GM18508 (cell line): Measurements from ENCODE around the gene TMEM52B.
"Not testable (repeated sequence)": the region's sequence is repeated elsewhere in the genome, so short reads cannot be mapped to it uniquely, and the experiment has no call there.

Experiments used
- ATAC-seq: cut with Tn5 transposase; IDR thresholded peaks from one replicate; pipeline ENCODE4 v1.9.1; 2021; ENCODE audit warnings: moderate number of reproducible peaks; ENCODE audit not compliant: insufficient read depth, unreplicated experiment

The TMEM52B gene

DNA sequence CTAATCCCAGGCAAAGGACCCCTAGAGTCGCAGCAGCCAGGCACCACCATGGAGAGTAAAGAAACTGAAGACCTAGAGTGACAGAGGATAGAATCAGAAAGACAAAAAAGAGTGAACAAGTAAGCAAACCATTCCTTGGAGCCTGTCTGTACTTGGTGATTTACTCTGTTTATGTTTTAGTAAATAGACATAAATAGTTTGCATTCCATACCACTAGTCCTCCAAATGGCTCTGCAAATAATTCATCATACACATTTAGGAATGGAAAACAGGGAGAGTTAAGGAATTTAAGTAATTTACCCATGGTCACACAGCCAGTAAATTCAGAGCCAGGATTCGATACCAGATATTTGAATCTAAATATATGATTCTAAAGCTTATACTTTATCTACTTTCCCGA is 9.7 kb upstream of the TMEM52B start:
- no peak for ATAC-seq

DNA sequence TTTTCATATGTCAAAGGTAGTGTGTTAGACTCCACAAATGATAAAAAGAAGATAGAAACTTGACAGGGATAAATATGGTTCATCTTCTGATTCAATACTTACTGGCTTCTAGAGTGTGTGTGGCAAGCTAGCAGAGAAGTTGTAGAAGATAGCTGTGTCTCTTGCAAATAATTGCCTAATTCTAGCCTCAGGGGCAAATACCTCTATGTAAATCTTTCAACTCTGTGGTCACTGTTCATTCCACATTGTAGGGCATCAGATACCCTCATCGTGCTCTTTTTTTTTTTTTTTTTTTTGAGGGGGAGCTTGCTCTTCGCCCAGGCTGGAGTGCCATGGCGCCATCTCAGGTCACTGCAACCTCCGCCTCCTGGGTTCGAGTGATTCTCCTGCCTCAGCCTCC is 8.6 kb upstream of the TMEM52B start:
- ATAC-seq, result no peak

DNA sequence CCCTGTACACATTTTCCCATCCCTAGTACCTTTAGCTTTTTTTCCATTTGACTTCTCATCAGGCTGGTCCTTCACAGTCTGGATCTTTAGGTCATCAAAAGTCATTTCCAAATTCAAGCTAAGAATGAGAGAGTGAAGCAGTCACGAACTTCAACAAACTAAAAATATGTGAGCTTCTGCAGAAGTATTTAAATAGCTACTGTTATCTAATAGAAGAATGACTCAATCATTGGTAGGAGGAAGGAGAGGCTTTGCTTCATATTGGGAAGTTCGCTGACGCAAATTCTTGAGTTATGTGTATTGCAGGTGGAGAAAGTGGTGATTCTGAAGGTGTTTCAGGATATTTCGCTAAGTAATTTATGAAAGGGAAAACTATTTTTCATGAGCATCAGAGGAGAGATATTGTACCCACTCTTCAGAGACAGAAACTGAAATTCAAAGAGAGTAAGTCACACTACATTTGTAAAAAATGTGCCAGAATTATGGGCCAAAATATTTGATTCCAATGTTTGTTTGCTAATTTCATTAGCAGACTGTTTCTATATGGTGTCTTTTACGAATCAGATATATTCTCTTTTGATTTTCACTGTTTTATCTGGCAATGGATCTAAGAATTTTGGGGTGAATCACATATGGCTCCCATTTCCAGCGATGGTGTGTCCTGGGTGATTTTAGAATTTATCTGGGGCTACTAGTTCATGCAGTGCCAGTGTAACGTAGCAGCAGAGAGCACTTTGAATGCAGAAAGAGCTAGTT is 6.7 kb upstream of the TMEM52B start, which contains the start of gene OLR1:
OLR1 (minus strand) TSS at position 160 of the 756 bp plus-strand sequence; CDS start at position 105, 55 bp downstream.
- no peak for ATAC-seq

DNA sequence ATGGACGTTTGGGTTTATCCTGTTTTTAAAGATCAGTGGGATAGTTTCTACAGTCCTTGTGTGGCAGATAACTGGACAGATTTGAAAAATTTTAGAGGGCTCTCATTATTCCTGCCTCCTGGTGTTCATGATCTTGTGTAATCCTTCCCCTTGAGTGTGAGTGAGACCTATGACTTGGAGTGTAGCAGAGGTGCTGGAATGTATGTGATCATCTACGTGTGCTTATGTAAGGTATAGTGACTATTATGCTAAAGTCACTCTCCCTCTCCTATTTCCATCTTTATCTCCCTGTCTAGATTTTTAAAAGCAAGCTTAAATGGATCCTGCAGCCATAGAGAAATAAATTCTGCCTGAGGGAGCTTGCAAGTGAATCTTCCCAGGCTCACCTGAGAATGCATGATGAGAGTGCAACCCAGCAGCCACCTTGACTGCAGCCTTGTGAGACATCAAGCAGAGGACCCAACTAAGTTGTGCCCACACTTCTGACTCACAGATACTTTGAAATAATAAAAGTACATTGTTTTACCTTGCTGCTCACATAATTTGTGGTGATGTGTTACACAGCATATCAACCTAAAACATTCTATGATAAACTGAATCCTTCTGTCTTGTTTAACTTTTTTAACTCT is 3.7 kb upstream of the TMEM52B start:
- no peak for ATAC-seq

DNA sequence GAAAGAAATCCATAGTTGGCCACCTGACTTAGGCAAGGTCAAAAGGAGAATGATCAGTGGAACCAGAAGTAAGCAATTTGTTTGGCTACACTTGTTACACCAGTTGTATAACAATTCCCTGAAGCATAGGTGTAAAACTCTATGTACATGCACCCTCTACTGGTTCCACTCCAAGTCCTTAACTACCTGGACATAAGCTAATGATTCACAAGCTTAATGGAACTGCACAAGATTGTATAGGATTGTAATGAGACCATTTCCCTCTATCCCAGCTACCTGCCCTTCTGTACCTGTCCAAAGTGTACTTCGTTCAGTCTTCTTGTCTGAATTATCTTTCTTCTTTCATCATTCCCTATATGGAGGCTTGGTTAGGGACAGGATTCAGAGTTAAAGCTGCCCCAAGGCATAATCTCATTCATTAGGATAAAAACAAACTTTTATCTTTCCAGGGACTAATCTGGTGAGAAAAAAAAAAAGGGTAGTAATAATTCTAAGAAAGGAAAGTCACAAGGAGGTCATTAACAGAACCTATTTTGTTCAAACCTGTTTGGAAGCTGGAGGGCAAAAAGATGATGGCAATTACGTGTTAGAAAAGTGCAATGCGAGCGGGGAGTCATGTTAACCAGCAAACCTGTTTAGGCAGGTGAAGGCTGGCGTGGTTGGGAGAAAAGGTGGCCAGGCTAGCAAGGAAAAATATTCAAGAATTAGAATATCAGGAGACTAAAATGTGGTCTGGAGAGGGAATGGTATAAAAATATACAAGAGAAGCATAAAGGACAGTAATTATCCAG is 2.8 kb upstream of the TMEM52B start:
- no peak for ATAC-seq

DNA sequence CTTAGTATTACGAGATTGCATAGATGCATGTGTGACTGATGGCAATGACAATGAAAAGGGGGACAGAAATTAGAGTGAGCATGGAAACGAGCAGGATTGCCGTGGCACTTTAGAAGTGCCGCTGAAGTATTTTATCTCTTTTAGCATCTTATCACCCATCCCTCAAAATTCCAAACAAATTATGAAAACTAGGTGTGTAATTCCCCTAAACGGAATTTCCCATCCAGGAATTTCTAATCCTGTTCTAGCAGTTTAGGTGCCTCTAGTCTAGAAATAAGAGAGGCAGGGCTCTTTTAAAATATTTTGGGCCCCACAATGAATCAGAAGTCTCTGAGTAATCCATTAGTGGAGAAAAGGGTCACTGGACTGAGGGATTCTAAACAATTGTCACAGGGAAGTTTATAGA is 947 bp downstream of the TMEM52B start:
- ATAC-seq, result no peak

DNA sequence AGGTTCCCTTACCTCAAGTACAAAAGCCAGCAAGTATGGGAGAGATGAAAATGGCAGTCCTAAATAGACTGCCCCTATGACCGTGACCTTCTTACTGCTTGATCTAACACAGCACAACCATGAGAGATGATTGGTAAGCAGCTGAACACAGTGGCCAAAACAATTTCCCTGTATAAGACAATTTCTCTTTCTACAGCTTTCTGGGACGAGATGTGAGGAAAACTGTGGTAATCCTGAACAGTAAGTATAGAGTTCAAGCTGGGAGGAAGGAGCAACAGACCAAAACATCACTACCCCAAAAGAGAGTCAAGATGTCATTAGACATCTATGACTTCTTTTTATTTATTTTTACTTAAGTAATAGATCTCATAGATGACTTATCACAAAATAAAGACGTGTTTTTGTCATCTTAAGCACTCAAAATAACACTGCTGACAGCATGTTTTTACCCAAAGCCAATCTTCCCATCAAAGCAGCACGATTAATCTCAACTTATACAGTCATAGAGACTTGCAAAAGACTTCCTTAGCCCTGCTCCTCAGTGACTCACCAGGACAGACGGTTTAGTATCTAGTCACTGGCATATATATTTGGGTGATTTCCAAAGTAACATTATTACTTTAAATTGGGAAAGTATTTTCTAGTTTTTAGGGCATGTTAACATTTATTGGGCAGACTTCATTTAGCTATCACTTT is 3.7 kb downstream of the TMEM52B start:
- ATAC-seq, result no peak

DNA sequence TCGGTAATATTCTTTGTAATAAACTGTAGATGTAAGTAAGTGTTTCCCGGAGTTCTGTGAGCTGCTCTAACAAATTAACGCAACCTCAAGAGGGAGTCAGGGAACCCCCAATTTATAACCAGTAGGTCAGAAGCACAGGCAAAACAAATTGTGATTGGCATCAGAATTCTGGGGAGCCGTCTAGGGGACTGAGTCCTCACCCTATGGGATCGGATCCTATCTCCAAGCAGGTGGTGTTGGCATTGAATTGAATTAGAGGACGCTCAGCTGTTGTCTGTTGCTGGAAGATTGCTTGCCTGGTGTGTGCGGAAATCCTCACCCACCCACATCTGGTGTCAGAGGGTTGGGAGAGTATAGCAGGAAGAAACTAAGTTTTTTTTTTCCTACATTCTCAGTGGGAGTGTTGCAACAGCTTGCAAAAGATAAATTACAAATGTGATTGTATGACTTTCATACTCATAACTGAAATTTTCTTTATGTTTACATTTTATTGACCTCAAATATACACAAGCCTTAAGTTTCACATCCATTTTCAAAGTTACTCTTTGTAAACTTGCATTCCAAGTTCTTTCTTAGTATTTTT is 5.5 kb downstream of the TMEM52B start:
- ATAC-seq, result no peak

DNA sequence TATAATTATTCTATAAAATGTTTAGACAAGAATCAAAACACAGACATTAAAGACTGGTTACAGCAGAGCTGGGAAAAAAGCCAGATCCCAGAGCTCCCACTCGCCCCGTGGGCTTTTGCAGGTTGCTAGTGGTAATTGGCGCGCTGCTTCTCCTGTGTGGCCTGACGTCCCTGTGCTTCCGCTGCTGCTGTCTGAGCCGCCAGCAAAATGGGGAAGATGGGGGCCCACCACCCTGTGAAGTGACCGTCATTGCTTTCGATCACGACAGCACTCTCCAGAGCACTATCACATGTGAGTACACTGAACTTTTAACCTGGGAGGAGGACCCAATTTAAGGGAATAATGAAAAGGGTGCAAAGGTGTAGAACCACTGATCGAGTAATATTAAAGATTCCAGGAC is 7.5 kb downstream of the TMEM52B start:
- ATAC-seq, result no peak

DNA sequence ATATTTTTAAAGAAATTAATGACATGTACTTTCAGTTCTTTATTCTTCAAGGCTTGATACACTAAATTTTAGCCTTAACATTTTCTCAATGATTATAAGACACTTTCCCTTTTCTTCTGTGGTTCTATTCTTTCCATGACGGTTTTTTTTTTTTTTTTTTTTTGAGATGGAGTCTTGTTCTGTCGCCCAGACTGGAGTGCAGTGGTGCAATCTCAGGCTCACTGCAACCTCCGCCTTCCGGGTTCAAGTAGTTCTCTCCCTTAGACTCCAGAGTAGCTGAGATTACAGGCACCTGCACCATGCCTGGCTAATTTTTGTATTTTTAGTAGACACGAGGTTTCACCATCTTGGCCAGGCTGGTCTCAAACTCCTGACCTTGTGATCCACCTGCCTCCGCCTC is 8.1 kb downstream of the TMEM52B start:
- ATAC-seq, result not testable (repeated sequence)

DNA sequence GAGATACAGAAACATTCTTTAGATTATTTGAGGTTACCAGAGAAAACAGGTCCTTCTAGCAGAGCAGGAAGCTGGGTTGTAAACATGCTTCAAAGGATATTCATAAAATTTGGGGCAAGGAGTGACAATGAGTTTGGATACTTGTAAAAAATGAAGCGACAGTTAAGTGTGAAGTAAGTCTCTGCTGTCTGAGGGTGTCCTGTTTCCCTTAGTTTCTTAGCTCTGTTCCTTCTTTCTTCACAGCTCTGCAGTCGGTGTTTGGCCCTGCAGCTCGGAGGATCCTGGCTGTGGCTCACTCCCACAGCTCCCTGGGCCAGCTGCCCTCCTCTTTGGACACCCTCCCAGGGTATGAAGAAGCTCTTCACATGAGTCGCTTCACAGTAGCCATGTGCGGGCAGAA is 10.8 kb downstream of the TMEM52B start:
- ATAC-seq, result no peak

DNA sequence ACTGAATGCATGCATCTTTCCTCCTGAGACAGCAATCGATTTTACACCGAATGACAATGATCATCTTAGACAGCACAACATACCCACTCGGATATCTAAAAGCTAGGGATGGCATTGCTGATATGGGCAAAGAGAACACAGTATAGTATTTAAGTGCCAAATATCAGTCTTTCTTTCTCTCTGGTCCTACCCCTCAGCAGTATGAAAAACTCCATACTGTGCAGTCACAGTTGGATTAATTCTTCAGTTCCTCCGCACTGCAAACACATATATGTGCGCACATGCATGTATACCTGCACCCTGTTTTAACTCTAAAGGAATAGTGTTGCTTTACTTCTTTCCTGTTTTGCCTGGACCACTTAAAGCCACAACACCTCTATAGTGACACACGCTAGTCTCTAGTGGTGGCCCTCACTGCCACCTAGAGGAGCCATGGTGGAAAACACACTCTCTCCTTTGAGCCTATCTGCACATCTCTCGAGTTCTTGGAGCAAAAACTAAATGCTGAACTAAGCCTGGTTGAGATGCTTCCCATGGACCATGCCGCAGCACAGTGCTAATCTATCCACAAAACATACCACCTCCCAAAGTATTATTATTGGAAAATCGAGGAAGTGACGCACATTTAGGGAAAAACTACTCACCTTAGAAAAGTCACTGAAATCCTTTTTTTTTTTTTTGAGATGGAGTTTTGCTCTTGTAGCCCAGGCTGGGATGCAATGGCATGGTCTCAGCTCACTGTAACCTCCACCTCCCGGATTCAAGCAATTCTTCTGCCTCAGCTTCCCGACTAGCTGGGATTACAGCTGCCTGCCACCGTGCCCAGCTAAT is 11.9 kb downstream of the TMEM52B start:
- no peak for ATAC-seq

DNA sequence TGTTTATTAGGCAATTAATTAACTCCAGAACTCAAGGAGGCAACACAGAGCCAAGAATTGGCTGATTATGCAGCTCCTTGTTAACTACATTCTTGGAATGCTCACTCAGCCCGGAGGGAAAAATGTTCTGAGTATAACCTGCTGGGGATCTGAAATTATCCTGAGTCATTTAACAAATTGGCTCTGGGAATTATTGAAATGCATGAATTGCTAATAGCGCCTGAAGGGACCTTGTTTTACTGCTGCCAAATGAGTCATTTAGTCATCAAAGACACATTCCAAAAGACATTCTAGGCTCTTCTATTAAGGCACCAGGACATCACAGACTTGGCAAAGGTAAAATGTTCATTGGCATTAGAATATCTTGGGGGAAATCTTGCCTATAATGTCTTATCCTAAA is 13.0 kb downstream of the TMEM52B start:
- ATAC-seq, result no peak

DNA sequence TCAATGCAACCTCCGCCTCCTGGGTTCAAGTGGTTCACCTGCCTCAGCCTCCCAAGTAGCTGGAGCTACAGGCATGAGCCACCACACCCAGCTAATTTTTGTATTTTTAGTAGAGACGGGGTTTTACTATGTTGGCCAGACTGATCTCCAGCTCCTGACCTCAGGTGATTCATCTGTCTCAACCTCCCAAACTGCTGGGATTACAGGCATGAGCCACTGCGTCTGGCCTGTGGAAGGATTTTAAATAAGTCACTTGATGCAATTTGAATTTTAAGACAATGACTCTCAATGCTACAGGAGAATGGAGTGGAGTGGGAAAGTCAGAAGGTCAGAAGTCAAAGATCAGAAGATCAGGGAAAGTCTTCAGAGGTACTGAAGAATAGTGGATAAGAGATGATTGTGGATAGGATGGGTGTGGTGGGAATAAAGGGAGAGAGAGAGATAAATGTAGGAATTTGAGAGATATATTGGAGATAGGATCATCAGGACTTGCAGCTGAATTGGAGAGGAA is 15.4 kb downstream of the TMEM52B start:
- no peak for ATAC-seq

DNA sequence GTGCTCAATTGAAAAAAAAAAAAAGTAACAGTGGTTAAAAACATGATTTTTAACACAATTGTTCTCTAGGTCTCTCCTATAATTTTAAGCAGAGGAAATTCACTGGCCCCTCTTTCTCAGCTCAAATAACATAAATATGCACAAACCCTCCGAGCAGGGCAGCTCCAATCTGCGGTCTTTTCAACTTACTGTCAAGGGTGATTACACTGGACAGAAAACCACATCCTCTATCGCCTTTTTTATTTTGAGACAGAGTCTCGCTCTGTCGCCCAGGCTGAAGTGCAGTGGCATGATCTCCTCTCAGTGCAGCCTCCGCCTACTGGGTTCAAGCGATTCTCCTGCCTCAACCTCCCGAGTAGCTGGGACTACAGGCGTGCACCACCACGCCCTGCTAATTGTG is 17.4 kb downstream of the TMEM52B start:
- ATAC-seq, result peak; percentile 80

DNA sequence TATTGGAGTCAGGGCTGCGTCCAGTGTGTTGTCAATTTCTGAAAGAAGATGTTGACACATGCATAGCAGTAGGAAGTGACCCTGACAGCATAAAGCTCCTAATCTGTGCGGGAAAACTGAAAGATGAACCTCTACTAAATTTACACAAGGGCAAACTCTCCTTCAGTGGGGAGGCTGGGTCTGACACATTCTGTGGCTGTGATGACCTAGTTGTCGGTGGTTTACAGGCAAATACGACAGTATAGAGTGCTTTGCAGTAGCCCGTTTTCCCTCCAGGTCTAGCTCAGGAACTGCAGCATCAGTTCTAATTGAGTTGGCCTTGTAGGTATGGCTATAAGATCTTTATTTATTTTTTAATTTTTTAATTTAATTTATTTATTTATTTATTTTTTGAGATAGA is 19.0 kb downstream of the TMEM52B start:
- no peak for ATAC-seq

DNA sequence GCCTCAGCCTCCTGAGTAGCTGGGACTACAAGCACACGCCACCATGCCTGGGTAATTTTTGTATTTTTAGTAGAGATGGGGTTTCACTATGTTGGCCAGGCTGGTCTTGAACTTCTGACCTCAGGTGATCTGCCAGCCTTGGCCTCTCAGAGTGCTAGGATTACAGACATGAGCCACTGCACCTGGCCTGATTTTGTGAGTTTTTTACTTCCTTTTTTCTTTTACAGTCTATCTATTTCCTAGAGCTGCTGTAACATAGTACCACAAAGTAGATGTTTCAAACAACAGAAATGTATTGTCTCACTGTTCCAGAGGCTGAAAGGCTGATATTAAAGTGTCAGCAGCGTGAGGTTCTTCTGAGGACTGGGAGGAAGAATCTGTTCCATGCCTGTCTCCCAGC is 25.7 kb downstream of the TMEM52B start:
- ATAC-seq, result not testable (repeated sequence)

DNA sequence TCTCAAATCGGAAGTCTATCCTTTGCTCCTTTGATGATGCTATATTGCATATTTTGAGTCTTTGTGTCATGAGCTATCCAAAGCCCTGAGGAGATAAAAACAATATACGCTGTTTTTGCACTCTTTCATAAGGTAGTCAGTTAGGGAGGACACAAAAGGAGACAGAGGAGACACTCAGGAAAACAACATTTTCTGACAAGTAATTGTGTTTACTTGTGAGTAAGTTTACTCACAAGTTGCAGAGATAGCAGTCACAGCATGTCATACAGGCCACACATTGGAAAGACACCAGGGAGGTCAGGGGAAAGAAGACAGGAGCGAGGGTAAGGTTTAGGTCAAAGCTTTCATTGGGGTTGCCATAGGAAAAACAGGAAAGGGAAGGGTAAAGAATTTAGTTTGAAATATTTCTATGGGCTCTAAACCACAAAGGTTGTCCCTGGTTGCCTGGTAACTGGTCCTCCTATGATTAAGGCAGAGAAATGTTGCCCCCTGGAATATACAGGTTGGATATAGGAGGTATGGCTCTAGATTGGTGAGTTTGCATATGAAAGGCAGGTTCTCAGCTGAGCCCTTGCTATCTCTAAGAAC is 26.5 kb downstream of the TMEM52B start:
- ATAC-seq, result no peak

DNA sequence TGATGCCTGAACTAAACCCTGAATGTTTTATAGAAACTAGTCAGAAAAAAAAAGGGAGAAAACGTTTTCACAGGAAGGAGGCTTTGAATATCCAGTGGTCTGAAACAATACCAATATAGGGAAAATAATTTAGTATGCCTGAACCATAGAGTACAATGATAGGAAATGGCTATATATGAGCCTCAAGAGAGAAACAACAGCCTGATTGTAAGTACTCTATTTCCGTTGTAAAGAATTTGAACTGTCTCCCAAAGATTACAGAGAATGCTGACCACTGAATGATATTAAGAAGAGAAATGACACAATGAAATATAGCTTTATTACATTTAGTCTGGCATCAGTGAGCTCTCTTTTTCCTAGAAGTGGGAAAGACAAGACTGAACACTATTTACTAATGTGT is 28.3 kb downstream of the TMEM52B start:
- ATAC-seq, result no peak
